GM12878 (cell line): Measurements from ENCODE around the gene RBMS1. TPM values are rescaled to one million over a fixed set of nuclear protein-coding genes. Genes with fewer than 3 reads are reported as not detected.

Experiments
- ATAC-seq: fragments of 200-7000 bp; cut with Tn5 transposase; 3 replicates; pipeline ENCODE4 v1.9.1; 2020; ENCODE audit warnings: mild to moderate bottlenecking, moderate library complexity
- BruUV-seq: library from RNA; stranded (reverse); fragments of 400-500 nt; replicated peaks from 2 replicates; lab custom pipeline; 2021; lab: Mats Ljungman, UMichigan
- CTCF ChIA-PET: fragments of 300-600 bp; sonication (Branson Sonifier 250); formaldehyde crosslinking; extraction: SDS; loops from one replicate; lab custom pipeline; 2021; ENCODE audit warnings: inconsistent platforms; lab: Yijun Ruan, JAX
- POLR2A ChIA-PET: fragments of 350-600 bp; formaldehyde crosslinking; extraction: SDS; loops from one replicate; lab custom pipeline; 2021; ENCODE audit warnings: inconsistent platforms; lab: Charles Lee
- RAD21 ChIA-PET: fragments of 300-600 bp; sonication (Branson Sonifier 250); formaldehyde crosslinking; loops from one replicate; lab custom pipeline; 2023; ENCODE audit warnings: antibody characterized with exemption; ENCODE audit not compliant: unreplicated experiment; lab: Charles Lee
- SMC1A ChIA-PET: fragments of 300-600 bp; sonication (Branson Sonifier 250); formaldehyde crosslinking; loops from one replicate; lab custom pipeline; 2023; ENCODE audit not compliant: unreplicated experiment, uncharacterized antibody; lab: Charles Lee
- DNase-seq: peaks from one replicate; pipeline ENCODE4 v3.0.0-alpha.2; 2011; ENCODE audit warnings: low read depth, low spot score
- FAIRE-seq: peaks from 3 replicates; lab custom pipeline; 2011; peaks lifted over from hg19 to GRCh38; lab: Jason Lieb, UNC
- H2AFZ ChIP-seq: 2 replicates; pipeline ENCODE4 v1.6.0; 2011; ENCODE audit warnings: low read depth, low read length, control low read depth; ENCODE audit not compliant: control insufficient read depth
- H3K27ac ChIP-seq: 2 replicates; pipeline ENCODE4 v1.5.1; 2011; ENCODE audit warnings: control low read depth; ENCODE audit not compliant: control insufficient read depth, insufficient read depth
- H3K27me3 ChIP-seq, 2 experiments: replicated peaks in 1 of 2; 2 replicates each; pipeline versions ENCODE4 v1.6.0 to v1.6.1; 2011; ENCODE audit warnings: low read length in 1 of 2; ENCODE audit not compliant: control insufficient read depth in 2 of 2, insufficient read depth in 2 of 2
- H3K36me3 ChIP-seq, 2 experiments: 2 replicates each; pipeline ENCODE4 v1.5.1; 2011; ENCODE audit warnings: low read length in 1 of 2; ENCODE audit not compliant: control insufficient read depth in 2 of 2, insufficient read depth in 2 of 2
- H3K4me1 ChIP-seq: 2 replicates; pipeline ENCODE4 v1.6.1; 2011; ENCODE audit warnings: mild to moderate bottlenecking, low read length, moderate library complexity, mixed read lengths; ENCODE audit not compliant: control insufficient read depth, insufficient read depth
- H3K4me2 ChIP-seq: 2 replicates; pipeline ENCODE4 v1.6.0; 2011; ENCODE audit warnings: control low read depth; ENCODE audit not compliant: control insufficient read depth, insufficient read depth
- H3K4me3 ChIP-seq: fragments of 200-600 bp; sonication (generic); 2 replicates; pipeline ENCODE4 v1.5.1; 2016
- H3K79me2 ChIP-seq: 2 replicates; pipeline ENCODE4 v1.6.0; 2011; ENCODE audit warnings: low read length; ENCODE audit not compliant: control insufficient read depth, insufficient read depth
- H3K9ac ChIP-seq: 2 replicates; pipeline ENCODE4 v1.8.0; 2011; ENCODE audit warnings: low read length, control low read depth, mixed read lengths; ENCODE audit not compliant: control insufficient read depth, insufficient read depth
- H3K9me3 ChIP-seq: replicated peaks from 3 replicates; pipeline ENCODE4 v1.5.1; 2011; ENCODE audit warnings: mild to moderate bottlenecking, low read length; ENCODE audit not compliant: control insufficient read depth, insufficient read depth
- H4K20me1 ChIP-seq: 2 replicates; pipeline ENCODE4 v1.6.0; 2011; ENCODE audit not compliant: control insufficient read depth, insufficient read depth
- IRF5 ChIP-seq: fragments of 450-650 bp; IDR thresholded peaks from 2 replicates; pipeline ENCODE4 v1.6.1; 2017; ENCODE audit warnings: borderline replicate concordance
- KAT2A ChIP-seq: conservative IDR thresholded peaks from 2 replicates; pipeline ENCODE4 v1.6.1; 2011; ENCODE audit warnings: low read depth, low read length; ENCODE audit not compliant: control insufficient read depth
- MTA3 ChIP-seq: IDR thresholded peaks from 2 replicates; pipeline ENCODE4 v1.6.1; 2012; ENCODE audit warnings: low read length, inconsistent platforms, borderline replicate concordance
- MXI1 ChIP-seq: fragments of 150-350 bp; IDR thresholded peaks from 2 replicates; pipeline ENCODE4 v1.6.1; 2011; ENCODE audit warnings: low read depth, mild to moderate bottlenecking, inconsistent platforms, low read length, improper control_type of control experiment
- MYC ChIP-seq: IDR thresholded peaks from 2 replicates; pipeline ENCODE4 v1.6.1; 2011; ENCODE audit warnings: mild to moderate bottlenecking, low read length, moderate library complexity, inconsistent platforms; ENCODE audit not compliant: insufficient read depth, insufficient replicate concordance, insufficient read length, severe bottlenecking
- RAD51 ChIP-seq: fragments of 450-650 bp; IDR thresholded peaks from 2 replicates; pipeline ENCODE4 v1.6.1; 2016; ENCODE audit warnings: moderate library complexity, mild to moderate bottlenecking, inconsistent platforms
- RELB ChIP-seq: fragments of 450-650 bp; IDR thresholded peaks from 2 replicates; pipeline ENCODE4 v1.6.1; 2017; ENCODE audit warnings: low read depth, mild to moderate bottlenecking, moderate library complexity
- SUZ12 ChIP-seq: fragments of 200-600 bp; sonication (generic); IDR thresholded peaks from one replicate; pipeline ENCODE4 v1.6.1; 2018; ENCODE audit warnings: antibody characterized with exemption, mild to moderate bottlenecking; ENCODE audit not compliant: unreplicated experiment
- TARDBP ChIP-seq: IDR thresholded peaks from 2 replicates; pipeline ENCODE4 v1.6.1; 2016; ENCODE audit warnings: borderline replicate concordance
- TCF12 ChIP-seq: IDR thresholded peaks from 2 replicates; pipeline ENCODE4 v1.6.1; 2011; ENCODE audit warnings: low read depth, mild to moderate bottlenecking, low read length
- WRNIP1 ChIP-seq: IDR thresholded peaks from 2 replicates; pipeline ENCODE4 v1.6.1; 2011; ENCODE audit warnings: low read depth, low read length, improper control_type of control experiment, borderline replicate concordance
- ZNF217 ChIP-seq: fragments of 450-650 bp; IDR thresholded peaks from 2 replicates; pipeline ENCODE4 v1.6.1; 2017; ENCODE audit warnings: antibody characterized with exemption, mild to moderate bottlenecking
- WGBS: methylation state at CpG from one replicate; pipeline ENCODE4 v1.1.6; 2016; ENCODE audit warnings: low lambda C conversion rate; ENCODE audit not compliant: insufficient replicate concordance, insufficient coverage; ENCODE audit errors: missing lambda C conversion rate; 5-methylcytosine and 5-hydroxymethylcytosine counted together
- in situ Hi-C: fragments of 300-500 bp; cut with MboI; formaldehyde crosslinking; loops from 9 replicates; pipeline ENCODE4 v1.14.3; 2018; ENCODE audit warnings: mixed read lengths
- intact Hi-C: fragments of 100-400 bp; cut with micrococcal nuclease; formaldehyde crosslinking; loops from one replicate; pipeline ENCODE4 v1.14.2; 2022; ENCODE audit not compliant: unreplicated experiment
- polyA plus RNA-seq, 11 experiments: library from polyadenylated mRNA; depleted of rRNA in 4 of 11; unstranded in 6 of 11; stranded (reverse) in 5 of 11; fragments of >200 nt; fragmentation: Nextera tagmentation in 4 of 11; fragmentation: Illumina TruSeq in 1 of 11; extraction: Ambion mirVana in 4 of 11; extraction: Trizol in 1 of 11; gene quantifications; 1 replicate in 1 of 11; 2 replicates in 10 of 11; pipeline versions ENCODE4 v1.2.1 to v1.2.3, GENCODE V29; 2011 to 2016; ENCODE audit warnings: inconsistent platforms in 2 of 11, missing spikeins in 2 of 11, low read depth in 1 of 11
- total RNA-seq, 4 experiments: library from RNA; depleted of rRNA in 3 of 4; stranded (reverse); fragments of >200 nt in 3 of 4; fragmentation: Illumina TruSeq in 1 of 4; extraction: Trizol in 1 of 4; gene quantifications; 2 replicates each; pipeline versions ENCODE4 v1.2.1 to v1.2.3, GENCODE V29; 2013 to 2021

RBMS1 gene
- total and polyA plus RNA-seq, 10 of the 15 experiments (the other 5 are each of a cell fraction or from before 2014, with no cell fraction given), result 0.04 to 0.31 (median 0.17) TPM; not detected in 1

GRCh38 chr2:160471950-160472349 lies 21.7 kb downstream of the RBMS1 start:
- no peaks in the 10 kb centered on the region for H3K79me2 ChIP-seq
- H3K4me1 ChIP-seq, result no peaks in the 10 kb centered on the region
- DNase-seq, result no peak
- H3K27ac ChIP-seq, result no peak overlapping the region
- BruUV-seq, result no TSS peak
- H4K20me1 ChIP-seq, result no peaks in the 10 kb centered on the region
- in situ Hi-C loops (no loop called here), intact Hi-C loops (no loop called here)
- CTCF ChIA-PET, result interaction anchor here (1.1 kb wide), 1 partner anchor 592 kb away, joined by 3 read pairs; no protein-coding TSS in a partner anchor
- RAD21 ChIA-PET, result no interaction called here
- 30% methylated on average over 3 of the region's 3 CpGs for whole genome bisulfite sequencing
- H3K9ac ChIP-seq, result no peak overlapping the region
- H3K36me3 ChIP-seq, result no peaks in the 10 kb centered on the region
- no peak for ATAC-seq
- no peaks in the 10 kb centered on the region for H3K9me3 ChIP-seq
- no peak for TF ChIP-seq MYC
- no peak for TF ChIP-seq MXI1
- TF ChIP-seq TARDBP, result no peak
- TF ChIP-seq ZNF217, result no peak
- TF ChIP-seq MTA3, result no peak
- TF ChIP-seq TCF12, result no peak
- no peak for TF ChIP-seq IRF5
- TF ChIP-seq RAD51, result no peak
- TF ChIP-seq WRNIP1, result no peak
- TF ChIP-seq SUZ12, result no peak
- TF ChIP-seq KAT2A, result no peak
- TF ChIP-seq RELB, result no peak
- POLR2A ChIA-PET, result no interaction called here
- H3K4me2 ChIP-seq, result no peak overlapping the region
- no peak for FAIRE-seq
- H3K27me3 ChIP-seq, result no peaks in the 10 kb centered on the region
- no peak overlapping the region for H3K4me3 ChIP-seq
- SMC1A ChIA-PET, result no interaction called here
- H2AFZ ChIP-seq, result no peak overlapping the region
